Endothelial cell of umbilical vein (primary cell): ENCODE measurements around the gene ACAA1. TPM values are rescaled to one million over a fixed set of nuclear protein-coding genes. Genes with fewer than 3 reads are reported as not detected.

Source experiments
- BruUV-seq: library from RNA; stranded (reverse); fragments of 400-500 nt; replicated peaks from 2 replicates; lab custom pipeline; 2021; lab: Mats Ljungman, UMichigan
- CTCF ChIA-PET: fragments of 300-600, 350-600 bp; sonication (Branson Sonifier 250); formaldehyde crosslinking; loops from one replicate; lab custom pipeline; 2021; ENCODE audit warnings: antibody characterized with exemption, inconsistent platforms; lab: Charles Lee
- POLR2A ChIA-PET: fragments of 300-600, 350-600 bp; sonication (Branson Sonifier 250); formaldehyde crosslinking; loops from one replicate; lab custom pipeline; 2021; ENCODE audit warnings: antibody characterized with exemption, inconsistent platforms; lab: Charles Lee
- DNase-seq: peaks from one replicate; pipeline ENCODE4 v3.0.0-alpha.2; 2011; ENCODE audit warnings: low read depth, low spot score
- FAIRE-seq: peaks from 2 replicates; lab custom pipeline; 2011; peaks lifted over from hg19 to GRCh38; lab: Jason Lieb, UNC
- H2AFZ ChIP-seq: 2 replicates; pipeline ENCODE4 v1.6.0; 2012; ENCODE audit warnings: low read depth, low read length, control low read depth, inconsistent platforms
- H3K27ac ChIP-seq: 2 replicates; pipeline ENCODE4 v1.5.1; 2011; ENCODE audit warnings: low read depth, mild to moderate bottlenecking, control low read depth, low read length, moderate library complexity; ENCODE audit not compliant: insufficient read depth
- H3K27me3 ChIP-seq, 2 experiments: 2 replicates each; pipeline versions ENCODE4 v1.6.0 to v1.6.1; 2011; ENCODE audit warnings: low read length in 2 of 2, mixed read lengths in 1 of 2; ENCODE audit not compliant: control insufficient read depth in 2 of 2, insufficient read depth in 2 of 2
- H3K36me3 ChIP-seq, 2 experiments: 2 replicates in 1 of 2; 3 replicates in 1 of 2; pipeline ENCODE4 v1.5.1; 2011; ENCODE audit warnings: low read length in 2 of 2, mild to moderate bottlenecking in 1 of 2, moderate library complexity in 1 of 2; ENCODE audit not compliant: control insufficient read depth in 2 of 2, insufficient read depth in 2 of 2; ENCODE audit errors: extremely low read depth in 1 of 2
- H3K4me1 ChIP-seq: 3 replicates; pipeline ENCODE4 v1.5.1; 2011; ENCODE audit warnings: mild to moderate bottlenecking, low read length; ENCODE audit not compliant: control insufficient read depth, insufficient read depth; ENCODE audit errors: extremely low read depth
- H3K4me2 ChIP-seq: 2 replicates; pipeline ENCODE4 v1.6.1; 2011; ENCODE audit warnings: low read length, control low read depth, mixed read lengths; ENCODE audit not compliant: insufficient read depth
- H3K4me3 ChIP-seq, 3 experiments: fragments of 200-600 bp in 1 of 3; sonication (generic), shearing (Covaris generic) in 1 of 3; replicated peaks in 1 of 3; 2 replicates each; pipeline ENCODE4 v1.5.1; 2011 to 2016; ENCODE audit warnings: control low read depth in 3 of 3, low read length in 3 of 3, mild to moderate bottlenecking in 2 of 3, inconsistent platforms in 1 of 3, low read depth in 1 of 3, moderate library complexity in 1 of 3; ENCODE audit not compliant: insufficient read depth in 1 of 3
- H3K79me2 ChIP-seq: 2 replicates; pipeline ENCODE4 v1.6.0; 2012; ENCODE audit warnings: low read length, inconsistent platforms; ENCODE audit not compliant: control insufficient read depth, insufficient read depth
- H3K9ac ChIP-seq: replicated peaks from 2 replicates; pipeline ENCODE3; 2011; ENCODE audit warnings: low read length, control low read depth; ENCODE audit not compliant: insufficient read depth; ENCODE audit errors: extremely low read depth
- H3K9me1 ChIP-seq: replicated peaks from 3 replicates; pipeline ENCODE4 v1.6.0; 2011; ENCODE audit warnings: mild to moderate bottlenecking, low read length; ENCODE audit not compliant: control insufficient read depth, insufficient read depth; ENCODE audit errors: extremely low read depth
- H3K9me3 ChIP-seq: replicated peaks from 2 replicates; pipeline ENCODE4 v1.5.1; 2012; ENCODE audit warnings: low read length, inconsistent platforms; ENCODE audit not compliant: control insufficient read depth, insufficient read depth
- H4K20me1 ChIP-seq: replicated peaks from 2 replicates; pipeline ENCODE3; 2011; ENCODE audit warnings: mild to moderate bottlenecking, low read length; ENCODE audit not compliant: control insufficient read depth, insufficient read depth; ENCODE audit errors: extremely low read depth
- EZH2 ChIP-seq: IDR thresholded peaks from 2 replicates; pipeline ENCODE4 v1.6.1; 2012; ENCODE audit warnings: borderline replicate concordance, low read depth, mild to moderate bottlenecking, moderate library complexity, low read length, inconsistent platforms; ENCODE audit not compliant: severe bottlenecking
- FOS ChIP-seq: IDR thresholded peaks from 2 replicates; pipeline ENCODE4 v1.6.1; 2011; ENCODE audit warnings: mild to moderate bottlenecking, low read length, moderate library complexity, borderline replicate concordance; ENCODE audit not compliant: insufficient read depth
- GATA2 ChIP-seq: IDR thresholded peaks from 2 replicates; pipeline ENCODE4 v1.7.0; 2011; ENCODE audit warnings: low read depth, mild to moderate bottlenecking, moderate library complexity, mixed read lengths, low read length; ENCODE audit not compliant: insufficient read length, insufficient read depth
- JUN ChIP-seq: IDR thresholded peaks from 2 replicates; pipeline ENCODE4 v1.6.1; 2011; ENCODE audit warnings: borderline replicate concordance, low read depth; ENCODE audit not compliant: insufficient read length, insufficient read depth
- MAX ChIP-seq: IDR thresholded peaks from 2 replicates; pipeline ENCODE4 v1.6.1; 2011; ENCODE audit not compliant: insufficient read depth, insufficient read length
- MYC ChIP-seq: IDR thresholded peaks from one replicate; pipeline ENCODE4 v1.6.1; 2011; ENCODE audit warnings: mild to moderate bottlenecking, low read depth, low read length
- POLR2A ChIP-seq: IDR thresholded peaks from 2 replicates; pipeline ENCODE4 v1.6.1; 2012; ENCODE audit warnings: low read depth, mild to moderate bottlenecking, control low read depth, low read length
- POLR2AphosphoS5 ChIP-seq: IDR thresholded peaks from 2 replicates; pipeline ENCODE4 v1.6.1; 2012; ENCODE audit warnings: low read depth, mild to moderate bottlenecking, control low read depth, low read length, moderate library complexity; ENCODE audit not compliant: insufficient read depth
- dilution Hi-C: fragments of 300-500 bp; cut with MboI; formaldehyde crosslinking; loops from one replicate; pipeline ENCODE4 v1.15.0; 2019; ENCODE audit warnings: low sequenced_read_pairs; ENCODE audit not compliant: extremely low pct_ligation_motif_present
- intact Hi-C: fragments of 100-400 bp; cut with micrococcal nuclease; formaldehyde crosslinking; loops from one replicate; pipeline ENCODE4 v1.10.0; 2022
- polyA plus RNA-seq, 4 experiments: library from polyadenylated mRNA; depleted of rRNA in 3 of 4; stranded (reverse) in 3 of 4; unstranded in 1 of 4; fragments of >200 nt; gene quantifications; 2 replicates each; pipeline versions ENCODE4 v1.2.1 to v1.2.3, GENCODE V29; 2011 to 2012; ENCODE audit warnings: missing spikeins in 1 of 4
- total RNA-seq: library from RNA; stranded (reverse); gene quantifications from 2 replicates; pipeline ENCODE4 v1.2.3, GENCODE V29; 2021
- TF ChIP-seq, protein P1 (sequence below), 2 donors: IDR thresholded peaks; 1 replicate in 1 of 2; 2 replicates in 1 of 2; pipeline ENCODE4 v1.5.1; 2011; ENCODE audit warnings: low read length in 2 of 2, mild to moderate bottlenecking in 2 of 2, moderate library complexity in 2 of 2, control low read depth in 1 of 2, inconsistent platforms in 1 of 2, low read depth in 1 of 2; ENCODE audit not compliant: insufficient read depth in 1 of 2; ENCODE audit errors: extremely low read depth in 1 of 2

ACAA1 gene
- total and polyA plus RNA-seq, 2 donors (not counting 3 experiments of a cell fraction or from before 2014, with no cell fraction given): 52.1 to 53.8 TPM

DNA sequence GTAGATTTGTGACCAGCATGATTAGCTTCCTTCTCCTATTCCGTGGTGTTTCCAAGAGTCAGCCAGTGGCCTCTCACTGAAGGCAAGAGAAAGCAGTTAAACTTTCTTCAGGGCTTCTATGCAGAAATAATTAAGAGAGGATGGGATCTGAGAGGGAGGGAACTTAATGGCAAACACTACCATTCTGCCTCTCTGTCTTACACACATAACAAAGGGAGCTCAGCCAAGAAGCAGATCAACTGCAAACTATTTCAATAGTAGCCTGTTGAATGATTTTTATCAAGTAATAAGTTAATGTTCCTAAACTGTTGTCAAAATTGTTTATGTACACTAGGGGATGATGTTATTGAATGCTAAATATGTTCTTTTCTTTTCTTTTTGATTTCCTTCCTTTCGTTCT, 40.3 kb upstream of the ACAA1 start:
- peaks cover 6% of the 10 kb centered on the region for H4K20me1 ChIP-seq
- H3K9me3 ChIP-seq: no peaks in the 10 kb centered on the region
- H3K4me1 ChIP-seq: no peaks in the 10 kb centered on the region
- ChIA-PET CTCF (interaction anchor here (0.9 kb wide), 1 partner anchor 12 kb away, joined by 4 read pairs; the partner anchor contains the start of gene OXSR1), POLR2A (no interaction called here)
- peaks cover 62% of the 10 kb centered on the region for H3K79me2 ChIP-seq
- no peaks in the 10 kb centered on the region for H3K9me1 ChIP-seq
- BruUV-seq: no TSS peak
- no peak overlapping the region for H3K27ac ChIP-seq
- no peaks in the 10 kb centered on the region for H3K36me3 ChIP-seq
- no peak overlapping the region for H2AFZ ChIP-seq
- TF ChIP-seq POLR2AphosphoS5 (no peak), MAX (no peak), EZH2 (no peak), POLR2A (no peak), FOS (no peak), MYC (no peak), JUN (no peak), GATA2 (no peak)
- TF ChIP-seq, protein P1, sequence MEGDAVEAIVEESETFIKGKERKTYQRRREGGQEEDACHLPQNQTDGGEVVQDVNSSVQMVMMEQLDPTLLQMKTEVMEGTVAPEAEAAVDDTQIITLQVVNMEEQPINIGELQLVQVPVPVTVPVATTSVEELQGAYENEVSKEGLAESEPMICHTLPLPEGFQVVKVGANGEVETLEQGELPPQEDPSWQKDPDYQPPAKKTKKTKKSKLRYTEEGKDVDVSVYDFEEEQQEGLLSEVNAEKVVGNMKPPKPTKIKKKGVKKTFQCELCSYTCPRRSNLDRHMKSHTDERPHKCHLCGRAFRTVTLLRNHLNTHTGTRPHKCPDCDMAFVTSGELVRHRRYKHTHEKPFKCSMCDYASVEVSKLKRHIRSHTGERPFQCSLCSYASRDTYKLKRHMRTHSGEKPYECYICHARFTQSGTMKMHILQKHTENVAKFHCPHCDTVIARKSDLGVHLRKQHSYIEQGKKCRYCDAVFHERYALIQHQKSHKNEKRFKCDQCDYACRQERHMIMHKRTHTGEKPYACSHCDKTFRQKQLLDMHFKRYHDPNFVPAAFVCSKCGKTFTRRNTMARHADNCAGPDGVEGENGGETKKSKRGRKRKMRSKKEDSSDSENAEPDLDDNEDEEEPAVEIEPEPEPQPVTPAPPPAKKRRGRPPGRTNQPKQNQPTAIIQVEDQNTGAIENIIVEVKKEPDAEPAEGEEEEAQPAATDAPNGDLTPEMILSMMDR (IDR thresholded peaks at IDR 0.05; ENCODE audit: extremely low read depth in 1 of 2, insufficient read depth in 1 of 2, low read depth in 1 of 2, low read length in 2 of 2): no peak
- H3K9ac ChIP-seq: no peak overlapping the region
- dilution Hi-C loops (no loop called here), intact Hi-C loops (no loop called here)
- no peak overlapping the region for H3K4me2 ChIP-seq
- DNase-seq (no peak), FAIRE-seq (peak; percentile 24)
- H3K4me3 ChIP-seq: no peak overlapping the region
- H3K27me3 ChIP-seq: no peaks in the 10 kb centered on the region
